ENCODE data around the gene ABR.

- TF ChIP-seq RXRA (IDR thresholded peaks at IDR 0.05) (no peak), CTCF (IDR thresholded peaks at IDR 0.05; ENCODE audit: low read depth, low read length, missing input control) (no peak), REST (IDR thresholded peaks at IDR 0.05) (no peak), RAD21 (IDR thresholded peaks at IDR 0.05) (no peak)
Observed at GRCh38 chr17:1090465-1091189, 89.2 kb downstream of the ABR start.

Data from liver (tissue), 3 donors.